Hematopoietic multipotent progenitor cell treated with erythropoietin and hydrocortisone succinate and interleukin-3 and kit ligand, for 15 days (in vitro differentiated cells): Measurements from ENCODE around the gene SMIM17.
"Not testable (repeated sequence)": the region's sequence is repeated elsewhere in the genome, so short reads cannot be mapped to it uniquely, and the experiment has no call there.

Source experiments
- DNase-seq: peaks from one replicate; pipeline ENCODE4 v3.0.0-alpha.2; 2015; ENCODE audit warnings: low spot score

SMIM17 gene

GRCh38 chr19:56660381-56661107, 17.6 kb downstream of the SMIM17 start:
- DNase-seq: no peak

- no peak for DNase-seq
Measured at GRCh38 chr19:56661248-56661647, 18.3 kb downstream of the SMIM17 start.

- no peak for DNase-seq
Measured at GRCh38 chr19:56663931-56664500, 21.1 kb downstream of the SMIM17 start.

- no peak for DNase-seq
Measured at GRCh38 chr19:56664511-56664910, 21.6 kb downstream of the SMIM17 start.

DNA sequence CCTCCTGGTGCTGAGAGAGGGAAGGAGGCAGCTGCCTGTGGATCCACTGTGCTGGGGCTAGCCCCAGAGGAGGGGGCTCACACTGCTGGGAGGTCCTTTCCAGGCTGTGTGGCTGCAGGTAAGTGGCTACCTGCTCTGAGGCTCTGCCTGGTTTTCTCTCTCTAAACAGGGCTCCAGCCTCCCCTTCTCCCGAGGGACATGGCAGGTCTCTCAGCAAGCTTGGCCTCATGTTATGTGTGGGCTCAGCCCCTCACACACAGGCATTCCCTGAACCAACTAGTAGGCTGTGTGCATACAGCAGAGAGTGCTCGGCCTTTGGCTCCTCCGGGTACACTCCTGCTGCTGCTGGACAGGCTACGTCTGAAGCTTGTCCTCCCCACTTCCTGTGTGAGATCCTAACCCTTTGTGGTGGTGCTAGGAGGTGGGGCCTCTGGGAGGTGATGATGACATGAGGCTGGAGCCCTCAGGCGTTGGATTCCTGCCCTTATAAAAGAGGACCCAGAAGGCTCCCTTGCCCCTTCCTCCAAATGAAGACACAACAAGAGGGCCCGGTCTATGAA, 24.4 kb downstream of the SMIM17 start:
- DNase-seq: no peak

GRCh38 chr19:56668676-56669075, 25.7 kb downstream of the SMIM17 start:
- DNase-seq: no peak

DNA sequence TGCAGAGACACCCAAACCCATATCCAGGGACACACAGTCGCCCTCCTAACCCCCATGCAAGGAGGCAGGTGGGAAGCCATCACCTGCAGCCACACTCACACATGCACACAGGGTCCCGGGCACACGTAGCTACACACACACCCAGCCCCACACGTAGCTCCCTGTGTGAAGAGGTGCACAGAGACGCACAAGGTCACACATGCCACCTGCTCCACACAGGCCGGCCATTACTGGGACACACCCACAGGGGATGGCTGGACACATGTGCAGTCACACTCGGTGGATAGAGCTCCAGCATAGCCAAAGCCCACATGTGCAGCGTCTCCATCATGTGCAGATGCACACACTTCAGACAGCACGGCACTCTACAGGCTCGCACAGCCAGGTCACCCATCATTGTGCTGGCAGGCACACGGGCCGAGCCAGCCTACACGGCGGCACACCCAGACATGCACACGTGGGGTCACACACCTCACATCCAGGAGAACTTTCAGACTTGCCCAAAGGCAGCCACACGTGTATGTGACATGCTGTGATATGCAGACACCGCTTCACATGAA, 27.5 kb downstream of the SMIM17 start:
- no peak for DNase-seq

GRCh38 chr19:56670961-56671612, 28.1 kb downstream of the SMIM17 start:
- no peak for DNase-seq

GRCh38 chr19:56671613-56671994, 28.6 kb downstream of the SMIM17 start, which contains the start of gene ZNF835:
TSS of gene ZNF835 (minus strand) at chr19:56671757. CDS start at chr19:56665198, 6,559 bp downstream.
- peak; percentile 17 for DNase-seq

- not testable (repeated sequence) for DNase-seq
Measured at GRCh38 chr19:56672610-56673009, 29.7 kb downstream of the SMIM17 start.

DNA sequence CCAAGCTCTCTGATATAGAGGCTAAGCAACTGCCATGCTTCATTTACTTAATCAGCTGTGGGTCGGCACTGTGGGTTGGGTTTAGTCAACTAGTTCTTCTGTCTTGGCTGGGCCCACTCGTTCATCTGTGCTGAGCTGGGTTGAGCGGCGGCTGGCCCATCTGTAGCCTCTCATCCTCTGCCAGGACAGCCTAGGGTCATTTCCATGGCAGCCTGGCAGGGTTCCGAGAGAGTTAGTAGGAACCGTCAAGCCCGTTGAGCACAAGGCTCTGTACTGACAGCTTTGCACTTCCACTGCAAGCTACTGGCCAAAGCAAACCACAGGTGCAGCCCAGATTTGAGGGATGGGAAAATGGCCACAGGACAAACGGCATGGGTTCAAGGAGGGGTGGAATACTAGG, 35.2 kb downstream of the SMIM17 start:
- no peak for DNase-seq

GRCh38 chr19:56681702-56682101, 38.7 kb downstream of the SMIM17 start:
- DNase-seq: no peak

- no peak for DNase-seq
Measured at GRCh38 chr19:56683116-56683515, 40.2 kb downstream of the SMIM17 start.

- DNase-seq: no peak
Measured at GRCh38 chr19:56687031-56687430, 44.1 kb downstream of the SMIM17 start.

- DNase-seq: no peak
Measured at GRCh38 chr19:56689198-56689597, 46.2 kb downstream of the SMIM17 start.

DNA sequence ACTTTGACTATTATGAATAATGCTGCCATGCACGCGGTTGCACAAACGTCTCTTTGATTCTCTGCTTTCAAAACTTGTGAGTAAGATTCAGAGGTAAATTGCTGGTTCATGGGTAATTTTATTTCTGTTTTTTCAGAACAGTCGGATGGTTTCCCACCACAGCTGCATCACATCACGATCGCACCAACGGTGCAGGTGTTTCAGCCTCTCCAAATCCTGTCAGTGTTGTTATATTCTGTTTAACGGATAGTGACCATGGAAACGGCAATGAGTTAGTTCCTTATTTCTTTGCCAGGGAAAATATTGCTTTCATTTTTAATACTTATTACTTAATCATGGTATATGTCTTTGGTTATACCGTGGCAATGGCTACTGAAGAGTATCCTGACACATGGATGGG, 47.7 kb downstream of the SMIM17 start:
- DNase-seq: no peak

DNA sequence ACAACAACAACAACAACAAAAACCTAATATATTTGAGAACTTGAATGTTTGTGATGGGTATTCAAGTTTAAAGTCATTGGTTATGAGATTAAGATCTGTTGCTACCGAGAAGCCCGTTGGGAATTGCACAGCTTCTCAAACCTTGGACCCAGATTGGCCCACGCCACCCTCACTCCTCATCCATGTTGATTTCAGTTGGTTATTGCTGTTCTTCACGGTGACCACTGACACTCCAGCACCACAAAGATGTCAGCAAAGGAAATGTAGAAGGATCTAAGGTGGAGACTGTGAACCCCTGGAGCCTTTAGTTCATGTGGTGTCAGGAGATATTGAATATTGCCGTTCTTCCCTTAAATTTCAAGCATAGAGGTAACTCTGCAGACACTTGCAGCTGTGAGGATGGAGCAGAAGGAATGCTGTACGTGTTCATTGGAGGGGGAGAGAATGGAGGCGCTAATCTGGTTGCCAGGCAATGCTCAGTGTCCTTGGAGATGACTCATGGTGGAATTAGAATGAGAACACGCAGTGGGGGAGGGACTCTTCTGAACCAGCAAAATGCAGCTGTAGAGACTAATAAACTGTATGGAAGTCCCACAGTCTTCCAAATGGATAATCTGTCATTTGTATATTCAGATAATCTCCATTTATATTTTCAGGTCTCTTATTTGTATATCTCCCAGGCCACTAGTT, 49.4 kb downstream of the SMIM17 start:
- no peak for DNase-seq

DNA sequence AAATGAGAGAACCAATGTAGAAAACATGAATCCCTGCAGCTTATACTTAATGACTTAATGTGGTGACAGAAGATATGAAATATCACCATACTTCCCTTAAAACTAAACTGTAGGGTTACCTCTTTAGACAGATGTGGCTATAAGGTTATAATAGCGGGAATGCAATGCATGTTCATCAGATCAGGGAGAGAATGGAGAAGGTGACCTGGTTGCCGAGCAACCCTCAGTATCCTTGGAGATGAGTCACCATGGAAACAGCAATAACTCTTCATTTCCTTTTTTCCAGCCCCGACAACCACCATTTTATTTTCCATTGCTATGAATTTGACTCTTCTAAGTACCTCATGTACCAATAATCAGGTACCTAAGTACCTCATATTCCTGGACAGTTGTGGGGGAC, 56.6 kb downstream of the SMIM17 start:
- DNase-seq: no peak

- no peak for DNase-seq
Measured at GRCh38 chr19:56701895-56702294, 58.9 kb downstream of the SMIM17 start.

GRCh38 chr19:56705939-56706338, 63.0 kb downstream of the SMIM17 start:
- DNase-seq: no peak
